HG03060 (cell line): Measurements from ENCODE around the gene ABCC5.

Experiments used
- ATAC-seq: cut with Tn5 transposase; IDR thresholded peaks from one replicate; pipeline ENCODE4 v1.9.1; 2021; ENCODE audit warnings: low read depth, moderate number of reproducible peaks; ENCODE audit not compliant: unreplicated experiment

Gene ABCC5

GRCh38 chr3:183984127-183984740, 33.5 kb downstream of the ABCC5 start:
- no peak for ATAC-seq

GRCh38 chr3:183981990-183982644, 35.6 kb downstream of the ABCC5 start:
- ATAC-seq: no peak

GRCh38 chr3:183980403-183980802, 37.3 kb downstream of the ABCC5 start:
- ATAC-seq: no peak

GRCh38 chr3:183975981-183976662, 41.6 kb downstream of the ABCC5 start:
- ATAC-seq: no peak

- ATAC-seq: no peak
Measured at GRCh38 chr3:183968666-183969245, 48.9 kb downstream of the ABCC5 start.

GRCh38 chr3:183967693-183968092, 50.0 kb downstream of the ABCC5 start:
- ATAC-seq: no peak

- no peak for ATAC-seq
Measured at GRCh38 chr3:183966361-183966791, 51.3 kb downstream of the ABCC5 start.

GRCh38 chr3:183962807-183963206, 54.9 kb downstream of the ABCC5 start:
- ATAC-seq: no peak

- ATAC-seq: no peak
Measured at GRCh38 chr3:183959214-183959613, 58.5 kb downstream of the ABCC5 start.

- ATAC-seq: no peak
Measured at GRCh38 chr3:183958775-183959174, 58.9 kb downstream of the ABCC5 start.

- ATAC-seq: no peak
Measured at GRCh38 chr3:183958226-183958625, 59.5 kb downstream of the ABCC5 start.

- no peak for ATAC-seq
Measured at GRCh38 chr3:183954875-183955274, 62.8 kb downstream of the ABCC5 start.

GRCh38 chr3:183953471-183954070, 64.1 kb downstream of the ABCC5 start:
- no peak for ATAC-seq

GRCh38 chr3:183951459-183951858, 66.2 kb downstream of the ABCC5 start:
- ATAC-seq: no peak

GRCh38 chr3:183949690-183950089, 68.0 kb downstream of the ABCC5 start:
- no peak for ATAC-seq

GRCh38 chr3:183946037-183946436, 71.6 kb downstream of the ABCC5 start:
- ATAC-seq: no peak

- ATAC-seq: no peak
Measured at GRCh38 chr3:183944775-183945174, 72.9 kb downstream of the ABCC5 start.

- no peak for ATAC-seq
Measured at GRCh38 chr3:183943739-183944138, 73.9 kb downstream of the ABCC5 start.

GRCh38 chr3:183941216-183941615, 76.5 kb downstream of the ABCC5 start:
- no peak for ATAC-seq

- ATAC-seq: no peak
Measured at GRCh38 chr3:183937601-183938286, 79.9 kb downstream of the ABCC5 start.
